ENCODE results near the gene RUFY4.

DNA sequence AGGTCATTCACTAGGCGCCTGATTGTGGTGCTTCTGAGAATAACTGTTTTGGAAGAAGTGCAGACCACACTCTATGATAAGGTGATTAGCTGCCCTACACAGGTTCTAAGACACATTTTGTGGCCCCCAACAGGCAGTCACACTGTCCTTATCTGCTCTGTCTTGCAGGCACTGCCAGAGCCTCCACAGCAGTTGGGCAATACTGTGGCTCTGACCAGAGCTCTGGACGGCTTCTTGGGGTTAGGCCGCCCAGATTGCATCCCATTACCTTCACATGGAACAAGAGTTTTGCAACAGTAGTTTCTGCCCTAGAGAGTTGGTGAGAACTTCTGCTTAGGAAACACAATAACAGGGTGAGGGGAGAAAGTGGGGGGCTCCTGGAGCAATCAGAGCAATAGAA lies 22.7 kb downstream of the RUFY4 start:
- TF ChIP-seq, protein P1, sequence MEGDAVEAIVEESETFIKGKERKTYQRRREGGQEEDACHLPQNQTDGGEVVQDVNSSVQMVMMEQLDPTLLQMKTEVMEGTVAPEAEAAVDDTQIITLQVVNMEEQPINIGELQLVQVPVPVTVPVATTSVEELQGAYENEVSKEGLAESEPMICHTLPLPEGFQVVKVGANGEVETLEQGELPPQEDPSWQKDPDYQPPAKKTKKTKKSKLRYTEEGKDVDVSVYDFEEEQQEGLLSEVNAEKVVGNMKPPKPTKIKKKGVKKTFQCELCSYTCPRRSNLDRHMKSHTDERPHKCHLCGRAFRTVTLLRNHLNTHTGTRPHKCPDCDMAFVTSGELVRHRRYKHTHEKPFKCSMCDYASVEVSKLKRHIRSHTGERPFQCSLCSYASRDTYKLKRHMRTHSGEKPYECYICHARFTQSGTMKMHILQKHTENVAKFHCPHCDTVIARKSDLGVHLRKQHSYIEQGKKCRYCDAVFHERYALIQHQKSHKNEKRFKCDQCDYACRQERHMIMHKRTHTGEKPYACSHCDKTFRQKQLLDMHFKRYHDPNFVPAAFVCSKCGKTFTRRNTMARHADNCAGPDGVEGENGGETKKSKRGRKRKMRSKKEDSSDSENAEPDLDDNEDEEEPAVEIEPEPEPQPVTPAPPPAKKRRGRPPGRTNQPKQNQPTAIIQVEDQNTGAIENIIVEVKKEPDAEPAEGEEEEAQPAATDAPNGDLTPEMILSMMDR (conservative IDR thresholded peaks at IDR 0.05; ENCODE audit: low read depth in 2 of 2), result no peak
- TF ChIP-seq ZNF114 (CRISPR knock-in tag; IDR thresholded peaks at IDR 0.05) (no peak), EZH2phosphoT487 (IDR thresholded peaks at IDR 0.05; ENCODE audit: unreplicated experiment) (no peak), EZH2 (IDR thresholded peaks at IDR 0.05; ENCODE audit: low read depth, unreplicated experiment) (no peak), ZNF331 (CRISPR knock-in tag; IDR thresholded peaks at IDR 0.05; ENCODE audit: low read depth) (no peak), POLR2AphosphoS5 (IDR thresholded peaks at IDR 0.05; ENCODE audit: low read depth) (no peak), CREB1 (CRISPR knock-in tag; IDR thresholded peaks at IDR 0.05; ENCODE audit: low read depth) (no peak), JUNB (IDR thresholded peaks at IDR 0.05; ENCODE audit: unreplicated experiment) (no peak)
- TF ChIP-seq, protein P2, sequence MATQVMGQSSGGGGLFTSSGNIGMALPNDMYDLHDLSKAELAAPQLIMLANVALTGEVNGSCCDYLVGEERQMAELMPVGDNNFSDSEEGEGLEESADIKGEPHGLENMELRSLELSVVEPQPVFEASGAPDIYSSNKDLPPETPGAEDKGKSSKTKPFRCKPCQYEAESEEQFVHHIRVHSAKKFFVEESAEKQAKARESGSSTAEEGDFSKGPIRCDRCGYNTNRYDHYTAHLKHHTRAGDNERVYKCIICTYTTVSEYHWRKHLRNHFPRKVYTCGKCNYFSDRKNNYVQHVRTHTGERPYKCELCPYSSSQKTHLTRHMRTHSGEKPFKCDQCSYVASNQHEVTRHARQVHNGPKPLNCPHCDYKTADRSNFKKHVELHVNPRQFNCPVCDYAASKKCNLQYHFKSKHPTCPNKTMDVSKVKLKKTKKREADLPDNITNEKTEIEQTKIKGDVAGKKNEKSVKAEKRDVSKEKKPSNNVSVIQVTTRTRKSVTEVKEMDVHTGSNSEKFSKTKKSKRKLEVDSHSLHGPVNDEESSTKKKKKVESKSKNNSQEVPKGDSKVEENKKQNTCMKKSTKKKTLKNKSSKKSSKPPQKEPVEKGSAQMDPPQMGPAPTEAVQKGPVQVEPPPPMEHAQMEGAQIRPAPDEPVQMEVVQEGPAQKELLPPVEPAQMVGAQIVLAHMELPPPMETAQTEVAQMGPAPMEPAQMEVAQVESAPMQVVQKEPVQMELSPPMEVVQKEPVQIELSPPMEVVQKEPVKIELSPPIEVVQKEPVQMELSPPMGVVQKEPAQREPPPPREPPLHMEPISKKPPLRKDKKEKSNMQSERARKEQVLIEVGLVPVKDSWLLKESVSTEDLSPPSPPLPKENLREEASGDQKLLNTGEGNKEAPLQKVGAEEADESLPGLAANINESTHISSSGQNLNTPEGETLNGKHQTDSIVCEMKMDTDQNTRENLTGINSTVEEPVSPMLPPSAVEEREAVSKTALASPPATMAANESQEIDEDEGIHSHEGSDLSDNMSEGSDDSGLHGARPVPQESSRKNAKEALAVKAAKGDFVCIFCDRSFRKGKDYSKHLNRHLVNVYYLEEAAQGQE (IDR thresholded peaks at IDR 0.05; ENCODE audit: unreplicated experiment), result no peak
- TF ChIP-seq, protein P3, sequence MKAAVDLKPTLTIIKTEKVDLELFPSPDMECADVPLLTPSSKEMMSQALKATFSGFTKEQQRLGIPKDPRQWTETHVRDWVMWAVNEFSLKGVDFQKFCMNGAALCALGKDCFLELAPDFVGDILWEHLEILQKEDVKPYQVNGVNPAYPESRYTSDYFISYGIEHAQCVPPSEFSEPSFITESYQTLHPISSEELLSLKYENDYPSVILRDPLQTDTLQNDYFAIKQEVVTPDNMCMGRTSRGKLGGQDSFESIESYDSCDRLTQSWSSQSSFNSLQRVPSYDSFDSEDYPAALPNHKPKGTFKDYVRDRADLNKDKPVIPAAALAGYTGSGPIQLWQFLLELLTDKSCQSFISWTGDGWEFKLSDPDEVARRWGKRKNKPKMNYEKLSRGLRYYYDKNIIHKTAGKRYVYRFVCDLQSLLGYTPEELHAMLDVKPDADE (IDR thresholded peaks at IDR 0.05), result no peak

All from GM23338 (cell line).